Ecto neural progenitor cell (in vitro differentiated cells): ENCODE data around the gene CNTROB.
A peak's percentile ranks its signal among the peaks of the same experiment; 100 is the strongest.

Source experiments
- DNase-seq: peaks from one replicate; pipeline ENCODE4 v3.0.0-alpha.2; 2018; ENCODE audit warnings: low spot score

Gene CNTROB

GRCh38 chr17:7931709-7932482, at the start of gene CNTROB, which contains the start of gene TRAPPC1:
Gene CNTROB (plus strand): TSS chr17:7932206. CDS start chr17:7933080, 874 bp downstream.
Gene TRAPPC1 (minus strand): TSS chr17:7931946. CDS start chr17:7931829, 117 bp downstream.
- peak; percentile 100 for DNase-seq

- DNase-seq = peak; percentile 31
Measured at GRCh38 chr17:7882629-7883028, 49.4 kb upstream of the CNTROB start.

GRCh38 chr17:7883781-7884386, 48.1 kb upstream of the CNTROB start:
- no peak for DNase-seq

GRCh38 chr17:7884581-7885366, 47.2 kb upstream of the CNTROB start:
- DNase-seq = no peak

- peak; percentile 83 for DNase-seq
Measured at GRCh38 chr17:7885367-7886226, 46.4 kb upstream of the CNTROB start.

- peak; percentile 77 for DNase-seq
Measured at GRCh38 chr17:7886227-7887037, 45.6 kb upstream of the CNTROB start.

- DNase-seq = no peak
Measured at GRCh38 chr17:7887038-7887481, 44.9 kb upstream of the CNTROB start.

- DNase-seq = peak; percentile 90
Measured at GRCh38 chr17:7887482-7888183, 44.4 kb upstream of the CNTROB start.

- DNase-seq = no peak
Measured at GRCh38 chr17:7888184-7888920, 43.7 kb upstream of the CNTROB start, which contains the start of gene CHD3. Gene CHD3 (plus strand): TSS chr17:7888789. CDS start chr17:7889001, 212 bp downstream.

GRCh38 chr17:7889166-7889955, 42.6 kb upstream of the CNTROB start:
- peak; percentile 87 for DNase-seq

GRCh38 chr17:7893187-7893880, 38.7 kb upstream of the CNTROB start:
- peak; percentile 24 for DNase-seq

GRCh38 chr17:7894226-7894625, 37.8 kb upstream of the CNTROB start:
- peak; percentile 34 for DNase-seq

GRCh38 chr17:7894866-7895265, 37.1 kb upstream of the CNTROB start:
- peak; percentile 39 for DNase-seq

- peak; percentile 28 for DNase-seq
Measured at GRCh38 chr17:7897090-7897489, 34.9 kb upstream of the CNTROB start.

GRCh38 chr17:7897773-7898172, 34.2 kb upstream of the CNTROB start:
- DNase-seq = peak; percentile 16

GRCh38 chr17:7903154-7904103, 28.6 kb upstream of the CNTROB start:
- no peak for DNase-seq

GRCh38 chr17:7909089-7909488, 22.9 kb upstream of the CNTROB start:
- no peak for DNase-seq
